GM12878 (cell line): ENCODE results near the gene MFNG. TPM values are rescaled to one million over a fixed set of nuclear protein-coding genes. Genes with fewer than 3 reads are reported as not detected.

Experiments used
- ATAC-seq: fragments of 200-7000 bp; cut with Tn5 transposase; 3 replicates; pipeline ENCODE4 v1.9.1; 2020; ENCODE audit warnings: mild to moderate bottlenecking, moderate library complexity
- BruUV-seq: library from RNA; stranded (reverse); fragments of 400-500 nt; replicated peaks from 2 replicates; lab custom pipeline; 2021; lab: Mats Ljungman, UMichigan
- CTCF ChIA-PET: fragments of 300-600 bp; sonication (Branson Sonifier 250); formaldehyde crosslinking; extraction: SDS; loops from one replicate; lab custom pipeline; 2021; ENCODE audit warnings: inconsistent platforms; lab: Yijun Ruan, JAX
- POLR2A ChIA-PET: fragments of 350-600 bp; formaldehyde crosslinking; extraction: SDS; loops from one replicate; lab custom pipeline; 2021; ENCODE audit warnings: inconsistent platforms; lab: Charles Lee
- RAD21 ChIA-PET: fragments of 300-600 bp; sonication (Branson Sonifier 250); formaldehyde crosslinking; loops from one replicate; lab custom pipeline; 2023; ENCODE audit warnings: antibody characterized with exemption; ENCODE audit not compliant: unreplicated experiment; lab: Charles Lee
- SMC1A ChIA-PET: fragments of 300-600 bp; sonication (Branson Sonifier 250); formaldehyde crosslinking; loops from one replicate; lab custom pipeline; 2023; ENCODE audit not compliant: unreplicated experiment, uncharacterized antibody; lab: Charles Lee
- DNase-seq: peaks from one replicate; pipeline ENCODE4 v3.0.0-alpha.2; 2011; ENCODE audit warnings: low read depth, low spot score
- FAIRE-seq: peaks from 3 replicates; lab custom pipeline; 2011; peaks lifted over from hg19 to GRCh38; lab: Jason Lieb, UNC
- H2AFZ ChIP-seq: 2 replicates; pipeline ENCODE4 v1.6.0; 2011; ENCODE audit warnings: low read depth, low read length, control low read depth; ENCODE audit not compliant: control insufficient read depth
- H3K27ac ChIP-seq: 2 replicates; pipeline ENCODE4 v1.5.1; 2011; ENCODE audit warnings: control low read depth; ENCODE audit not compliant: control insufficient read depth, insufficient read depth
- H3K27me3 ChIP-seq, 2 experiments: replicated peaks in 1 of 2; 2 replicates each; pipeline versions ENCODE4 v1.6.0 to v1.6.1; 2011; ENCODE audit warnings: low read length in 1 of 2; ENCODE audit not compliant: control insufficient read depth in 2 of 2, insufficient read depth in 2 of 2
- H3K36me3 ChIP-seq, 2 experiments: 2 replicates each; pipeline ENCODE4 v1.5.1; 2011; ENCODE audit warnings: low read length in 1 of 2; ENCODE audit not compliant: control insufficient read depth in 2 of 2, insufficient read depth in 2 of 2
- H3K4me1 ChIP-seq: 2 replicates; pipeline ENCODE4 v1.6.1; 2011; ENCODE audit warnings: mild to moderate bottlenecking, low read length, moderate library complexity, mixed read lengths; ENCODE audit not compliant: control insufficient read depth, insufficient read depth
- H3K4me2 ChIP-seq: 2 replicates; pipeline ENCODE4 v1.6.0; 2011; ENCODE audit warnings: control low read depth; ENCODE audit not compliant: control insufficient read depth, insufficient read depth
- H3K4me3 ChIP-seq: fragments of 200-600 bp; sonication (generic); 2 replicates; pipeline ENCODE4 v1.5.1; 2016
- H3K79me2 ChIP-seq: 2 replicates; pipeline ENCODE4 v1.6.0; 2011; ENCODE audit warnings: low read length; ENCODE audit not compliant: control insufficient read depth, insufficient read depth
- H3K9ac ChIP-seq: 2 replicates; pipeline ENCODE4 v1.8.0; 2011; ENCODE audit warnings: low read length, control low read depth, mixed read lengths; ENCODE audit not compliant: control insufficient read depth, insufficient read depth
- H3K9me3 ChIP-seq: replicated peaks from 3 replicates; pipeline ENCODE4 v1.5.1; 2011; ENCODE audit warnings: mild to moderate bottlenecking, low read length; ENCODE audit not compliant: control insufficient read depth, insufficient read depth
- H4K20me1 ChIP-seq: 2 replicates; pipeline ENCODE4 v1.6.0; 2011; ENCODE audit not compliant: control insufficient read depth, insufficient read depth
- BACH1 ChIP-seq: fragments of 450-650 bp; IDR thresholded peaks from 2 replicates; pipeline ENCODE4 v1.6.1; 2017; ENCODE audit warnings: mild to moderate bottlenecking, borderline replicate concordance
- BRCA1 ChIP-seq: IDR thresholded peaks from 2 replicates; pipeline ENCODE4 v1.6.1; 2011; ENCODE audit warnings: low read depth, low read length, improper control_type of control experiment
- DPF2 ChIP-seq: fragments of 450-650 bp; IDR thresholded peaks from 2 replicates; pipeline ENCODE4 v1.6.1; 2017; ENCODE audit warnings: mild to moderate bottlenecking
- JUNB ChIP-seq: IDR thresholded peaks from 2 replicates; pipeline ENCODE4 v1.6.1; 2016; ENCODE audit warnings: antibody characterized with exemption, mild to moderate bottlenecking
- JUND ChIP-seq: IDR thresholded peaks from 2 replicates; pipeline ENCODE4 v1.6.1; 2012; ENCODE audit warnings: low read depth, mild to moderate bottlenecking, low read length, improper control_type of control experiment, moderate library complexity
- KAT2A ChIP-seq: conservative IDR thresholded peaks from 2 replicates; pipeline ENCODE4 v1.6.1; 2011; ENCODE audit warnings: low read depth, low read length; ENCODE audit not compliant: control insufficient read depth
- KDM1A ChIP-seq: fragments of 200-600 bp; sonication (generic); IDR thresholded peaks from 2 replicates; pipeline ENCODE4 v1.6.1; 2016; ENCODE audit warnings: borderline replicate concordance
- MXI1 ChIP-seq: fragments of 150-350 bp; IDR thresholded peaks from 2 replicates; pipeline ENCODE4 v1.6.1; 2011; ENCODE audit warnings: low read depth, mild to moderate bottlenecking, inconsistent platforms, low read length, improper control_type of control experiment
- NFIC ChIP-seq: IDR thresholded peaks from 2 replicates; pipeline ENCODE4 v1.6.1; 2012; ENCODE audit warnings: low read depth, mild to moderate bottlenecking, inconsistent platforms, low read length, moderate library complexity
- POLR2AphosphoS2 ChIP-seq: IDR thresholded peaks from 2 replicates; pipeline ENCODE4 v1.6.1; 2011; ENCODE audit warnings: low read depth, mild to moderate bottlenecking, low read length, improper control_type of control experiment, moderate library complexity
- RCOR1 ChIP-seq: conservative IDR thresholded peaks from 2 replicates; pipeline ENCODE4 v1.6.1; 2012; ENCODE audit warnings: low read depth, low read length, improper control_type of control experiment
- RELA ChIP-seq: fragments of 450-650 bp; IDR thresholded peaks from 2 replicates; pipeline ENCODE4 v1.8.0; 2014; ENCODE audit warnings: borderline replicate concordance; ENCODE audit not compliant: partially characterized antibody
- SP1 ChIP-seq: IDR thresholded peaks from one replicate; pipeline ENCODE4 v1.6.1; 2011; ENCODE audit warnings: low read depth, low read length
- ZNF592 ChIP-seq: fragments of 450-650 bp; IDR thresholded peaks from 2 replicates; pipeline ENCODE4 v1.6.1; 2017; ENCODE audit warnings: mild to moderate bottlenecking, moderate library complexity
- WGBS: methylation state at CpG from one replicate; pipeline ENCODE4 v1.1.6; 2016; ENCODE audit warnings: low lambda C conversion rate; ENCODE audit not compliant: insufficient replicate concordance, insufficient coverage; ENCODE audit errors: missing lambda C conversion rate; 5-methylcytosine and 5-hydroxymethylcytosine counted together
- in situ Hi-C: fragments of 300-500 bp; cut with MboI; formaldehyde crosslinking; loops from 9 replicates; pipeline ENCODE4 v1.14.3; 2018; ENCODE audit warnings: mixed read lengths
- intact Hi-C: fragments of 100-400 bp; cut with micrococcal nuclease; formaldehyde crosslinking; loops from one replicate; pipeline ENCODE4 v1.14.2; 2022; ENCODE audit not compliant: unreplicated experiment
- polyA plus RNA-seq, 11 experiments: library from polyadenylated mRNA; depleted of rRNA in 4 of 11; unstranded in 6 of 11; stranded (reverse) in 5 of 11; fragments of >200 nt; fragmentation: Nextera tagmentation in 4 of 11; fragmentation: Illumina TruSeq in 1 of 11; extraction: Ambion mirVana in 4 of 11; extraction: Trizol in 1 of 11; gene quantifications; 1 replicate in 1 of 11; 2 replicates in 10 of 11; pipeline versions ENCODE4 v1.2.1 to v1.2.3, GENCODE V29; 2011 to 2016; ENCODE audit warnings: inconsistent platforms in 2 of 11, missing spikeins in 2 of 11, low read depth in 1 of 11
- total RNA-seq, 4 experiments: library from RNA; depleted of rRNA in 3 of 4; stranded (reverse); fragments of >200 nt in 3 of 4; fragmentation: Illumina TruSeq in 1 of 4; extraction: Trizol in 1 of 4; gene quantifications; 2 replicates each; pipeline versions ENCODE4 v1.2.1 to v1.2.3, GENCODE V29; 2013 to 2021
- TF ChIP-seq, protein P1 (sequence below): IDR thresholded peaks from 2 replicates; pipeline ENCODE4 v1.6.1; 2012; ENCODE audit warnings: mild to moderate bottlenecking, low read depth, low read length

The MFNG gene
- total and polyA plus RNA-seq, 10 of the 15 experiments (the other 5 are each of a cell fraction or from before 2014, with no cell fraction given), result 11.5 to 117 (median 68.5) TPM

DNA sequence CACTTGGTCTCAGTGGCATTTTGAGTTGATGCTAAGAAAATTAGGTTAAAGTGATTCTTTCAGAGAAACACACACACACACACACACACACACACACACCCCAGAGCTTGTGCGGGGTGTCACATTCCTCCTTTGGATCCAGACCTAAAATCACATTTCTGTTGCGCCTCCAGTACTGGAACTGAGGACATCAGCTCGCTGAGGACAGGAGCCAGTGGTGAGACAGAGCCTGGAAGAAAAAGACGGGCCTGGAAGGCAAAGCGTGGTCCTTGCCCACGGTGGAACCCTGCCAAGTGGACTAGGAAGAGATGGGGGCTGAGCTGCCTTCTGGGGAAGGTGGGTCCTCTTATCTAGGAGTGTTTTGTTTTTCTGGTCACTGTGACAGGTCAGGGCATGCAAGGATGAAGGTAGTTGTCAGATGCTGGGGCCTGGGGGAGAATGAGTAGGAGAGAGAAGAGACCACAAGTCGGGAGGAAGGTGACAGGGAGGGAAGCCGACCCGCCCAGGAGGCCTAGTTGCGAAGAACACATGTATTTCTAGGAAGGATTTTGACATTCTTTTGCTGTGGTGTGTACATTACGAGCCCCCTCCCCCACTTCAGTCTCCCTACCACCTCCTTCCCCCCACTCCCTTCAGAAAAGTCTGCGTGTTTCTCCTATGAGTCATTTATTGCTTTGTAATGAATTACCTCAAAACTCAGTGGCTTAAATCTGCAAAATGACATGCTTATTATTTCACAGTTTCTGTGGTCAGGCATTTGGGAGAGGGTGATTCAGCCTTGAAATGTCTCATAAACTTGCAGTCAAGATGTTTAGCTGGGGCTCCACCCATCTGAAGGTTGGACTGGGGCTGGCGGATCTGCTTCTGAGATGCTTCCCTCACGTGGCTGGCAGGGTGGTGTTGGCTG lies 54.1 kb downstream of the MFNG start (continued):
- no peak for TF ChIP-seq SP1
- TF ChIP-seq RCOR1, result no peak
- TF ChIP-seq KDM1A, result no peak
- peak; percentile 49 for TF ChIP-seq JUNB
- TF ChIP-seq NFIC, result 0 out of 2 replicates have a peak, but pooled peaks have one; percentile 20
- TF ChIP-seq POLR2AphosphoS2, result no peak

- H3K4me2 ChIP-seq, result no peak overlapping the region
- FAIRE-seq (no peak), DNase-seq (no peak), ATAC-seq (no peak)
- H4K20me1 ChIP-seq, result no peaks in the 10 kb centered on the region
- RAD21 ChIA-PET, result interaction anchor here (1.2 to 4.4 kb wide), 3 partner anchors 27 to 117 kb away, joined by 3 to 36 read pairs (median 3); no protein-coding TSS in a partner anchor
- in situ Hi-C loops, result no loop called here
- WGBS, result 54% methylated on average over 9 of the region's 9 CpGs
- CTCF ChIA-PET, result interaction anchor here (0.7 to 4.6 kb wide), 7 partner anchors 9 to 897 kb away, joined by 3 to 72 read pairs (median 3); no protein-coding TSS in a partner anchor
- H3K9me3 ChIP-seq, result peaks cover 3% of the 10 kb centered on the region; the same call in 1 of the 3 replicates
- POLR2A ChIA-PET, result interaction anchor here (0.7 kb wide), 1 partner anchor 146 kb away, joined by 4 read pairs; no protein-coding TSS in a partner anchor
- H3K9ac ChIP-seq, result no peak overlapping the region
- H3K27me3 ChIP-seq, result peaks cover 6 to 11% of the 10 kb centered on the region in 2 experiments
- no peak overlapping the region for H2AFZ ChIP-seq
- intact Hi-C loops, result no loop called here
- H3K27ac ChIP-seq, result no peak overlapping the region
- no peaks in the 10 kb centered on the region for H3K79me2 ChIP-seq
- SMC1A ChIA-PET, result interaction anchor here (5.2 kb wide), 1 partner anchor 116 kb away, joined by 40 read pairs; no protein-coding TSS in a partner anchor
- H3K36me3 ChIP-seq, result no peaks in the 10 kb centered on the region
- no peaks in the 10 kb centered on the region for H3K4me1 ChIP-seq
- BruUV-seq, result no TSS peak
- no peak overlapping the region for H3K4me3 ChIP-seq
- TF ChIP-seq DPF2, result no peak
- no peak for TF ChIP-seq RELA
- no peak for TF ChIP-seq BRCA1
- no peak for TF ChIP-seq JUND
- TF ChIP-seq NFIC, result no peak
- no peak for TF ChIP-seq KAT2A
- TF ChIP-seq ZNF592, result no peak
- no peak for TF ChIP-seq BACH1
- TF ChIP-seq, protein P1, sequence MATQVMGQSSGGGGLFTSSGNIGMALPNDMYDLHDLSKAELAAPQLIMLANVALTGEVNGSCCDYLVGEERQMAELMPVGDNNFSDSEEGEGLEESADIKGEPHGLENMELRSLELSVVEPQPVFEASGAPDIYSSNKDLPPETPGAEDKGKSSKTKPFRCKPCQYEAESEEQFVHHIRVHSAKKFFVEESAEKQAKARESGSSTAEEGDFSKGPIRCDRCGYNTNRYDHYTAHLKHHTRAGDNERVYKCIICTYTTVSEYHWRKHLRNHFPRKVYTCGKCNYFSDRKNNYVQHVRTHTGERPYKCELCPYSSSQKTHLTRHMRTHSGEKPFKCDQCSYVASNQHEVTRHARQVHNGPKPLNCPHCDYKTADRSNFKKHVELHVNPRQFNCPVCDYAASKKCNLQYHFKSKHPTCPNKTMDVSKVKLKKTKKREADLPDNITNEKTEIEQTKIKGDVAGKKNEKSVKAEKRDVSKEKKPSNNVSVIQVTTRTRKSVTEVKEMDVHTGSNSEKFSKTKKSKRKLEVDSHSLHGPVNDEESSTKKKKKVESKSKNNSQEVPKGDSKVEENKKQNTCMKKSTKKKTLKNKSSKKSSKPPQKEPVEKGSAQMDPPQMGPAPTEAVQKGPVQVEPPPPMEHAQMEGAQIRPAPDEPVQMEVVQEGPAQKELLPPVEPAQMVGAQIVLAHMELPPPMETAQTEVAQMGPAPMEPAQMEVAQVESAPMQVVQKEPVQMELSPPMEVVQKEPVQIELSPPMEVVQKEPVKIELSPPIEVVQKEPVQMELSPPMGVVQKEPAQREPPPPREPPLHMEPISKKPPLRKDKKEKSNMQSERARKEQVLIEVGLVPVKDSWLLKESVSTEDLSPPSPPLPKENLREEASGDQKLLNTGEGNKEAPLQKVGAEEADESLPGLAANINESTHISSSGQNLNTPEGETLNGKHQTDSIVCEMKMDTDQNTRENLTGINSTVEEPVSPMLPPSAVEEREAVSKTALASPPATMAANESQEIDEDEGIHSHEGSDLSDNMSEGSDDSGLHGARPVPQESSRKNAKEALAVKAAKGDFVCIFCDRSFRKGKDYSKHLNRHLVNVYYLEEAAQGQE, result no peak
- TF ChIP-seq POLR2AphosphoS2, result no peak
- TF ChIP-seq MXI1, result no peak
These were observed 54.8 kb downstream of the MFNG start for GRCh38 chr22:37431366-37431765.
